ENCODE results near the gene PKP4. TPM values are rescaled to one million over a fixed set of nuclear protein-coding genes. Genes with fewer than 3 reads are reported as not detected.

Gene PKP4
- total and polyA plus RNA-seq, 4 donors = 21.5 to 96.4 (median 32.8) TPM

DNA sequence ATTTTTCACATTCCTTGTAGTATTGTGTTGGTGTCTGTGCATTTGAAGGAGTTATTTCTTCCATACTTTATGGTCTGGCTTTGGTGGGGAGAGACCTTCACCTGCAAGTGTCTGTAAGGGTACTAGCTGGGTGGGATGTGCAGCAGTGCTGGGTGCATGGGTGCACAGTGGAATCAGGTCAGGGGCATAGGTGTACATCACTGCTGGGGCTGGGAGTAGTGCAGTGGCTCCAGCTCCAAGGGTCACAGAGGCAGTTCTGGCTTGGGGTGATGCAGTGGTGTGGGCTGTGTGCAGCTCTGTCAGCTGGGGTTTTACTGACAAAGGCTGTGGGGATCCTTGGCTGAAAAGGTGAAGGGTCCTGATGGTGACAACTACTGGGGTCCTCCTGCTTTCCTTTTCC is 45.0 kb upstream of the PKP4 start:
- Histone ChIP-seq H3K27me3 (ENCODE audit: control insufficient read depth in 3 of 3, insufficient read depth in 3 of 3, low read length in 2 of 3) (no peaks in the 10 kb centered on the region), H3K9ac (ENCODE audit: insufficient read depth in 1 of 2, low read length in 2 of 2) (no peak overlapping the region), H3K27ac (ENCODE audit: low read depth in 1 of 2, low read length in 1 of 2) (no peak overlapping the region), H3K4me3 (no peak overlapping the region), H3K9me3 (ENCODE audit: control insufficient read depth in 4 of 4, insufficient read depth in 3 of 4, low read length in 3 of 4) (peaks cover 2 to 14% (median 4%) of the 10 kb centered on the region in 4 donors), H3K4me1 (ENCODE audit: control insufficient read depth in 5 of 5, insufficient read depth in 5 of 5, low read length in 5 of 5) (peaks cover 0 to 4% (median 0%) of the 10 kb centered on the region in 5 donors), H3K36me3 (ENCODE audit: control insufficient read depth in 4 of 4, insufficient read depth in 4 of 4, low read length in 4 of 4) (no peaks in the 10 kb centered on the region)
- DNase-seq (no peak), ATAC-seq (ENCODE audit: insufficient read depth, low FRiP score) (no peak)
- TF ChIP-seq, protein P1, sequence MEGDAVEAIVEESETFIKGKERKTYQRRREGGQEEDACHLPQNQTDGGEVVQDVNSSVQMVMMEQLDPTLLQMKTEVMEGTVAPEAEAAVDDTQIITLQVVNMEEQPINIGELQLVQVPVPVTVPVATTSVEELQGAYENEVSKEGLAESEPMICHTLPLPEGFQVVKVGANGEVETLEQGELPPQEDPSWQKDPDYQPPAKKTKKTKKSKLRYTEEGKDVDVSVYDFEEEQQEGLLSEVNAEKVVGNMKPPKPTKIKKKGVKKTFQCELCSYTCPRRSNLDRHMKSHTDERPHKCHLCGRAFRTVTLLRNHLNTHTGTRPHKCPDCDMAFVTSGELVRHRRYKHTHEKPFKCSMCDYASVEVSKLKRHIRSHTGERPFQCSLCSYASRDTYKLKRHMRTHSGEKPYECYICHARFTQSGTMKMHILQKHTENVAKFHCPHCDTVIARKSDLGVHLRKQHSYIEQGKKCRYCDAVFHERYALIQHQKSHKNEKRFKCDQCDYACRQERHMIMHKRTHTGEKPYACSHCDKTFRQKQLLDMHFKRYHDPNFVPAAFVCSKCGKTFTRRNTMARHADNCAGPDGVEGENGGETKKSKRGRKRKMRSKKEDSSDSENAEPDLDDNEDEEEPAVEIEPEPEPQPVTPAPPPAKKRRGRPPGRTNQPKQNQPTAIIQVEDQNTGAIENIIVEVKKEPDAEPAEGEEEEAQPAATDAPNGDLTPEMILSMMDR (IDR thresholded peaks at IDR 0.05; ENCODE audit: control extremely low read depth, extremely low read depth) = no peak

DNA sequence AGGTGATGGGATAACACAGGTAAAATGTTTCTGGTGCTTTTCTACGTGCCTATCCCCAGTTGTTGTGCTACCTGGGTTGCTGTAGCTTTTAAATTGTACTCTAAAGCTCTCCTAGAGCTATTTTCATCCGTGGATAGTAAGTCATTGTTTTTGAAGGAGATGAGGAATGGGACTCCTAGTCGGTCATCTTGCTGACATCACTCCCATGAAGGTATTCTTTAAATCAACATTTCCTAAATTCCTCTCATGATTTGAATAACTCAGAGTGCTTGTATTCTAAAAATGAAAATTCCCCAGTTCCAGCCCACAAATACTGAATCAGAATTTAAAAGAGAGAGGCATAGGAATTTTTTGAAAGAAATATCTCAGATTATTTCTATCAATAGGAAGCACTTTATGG is 44.5 kb upstream of the PKP4 start:
- DNase-seq (no peak), ATAC-seq (ENCODE audit: insufficient read depth, low FRiP score) (no peak)
- no peaks in the 10 kb centered on the region for H3K36me3 ChIP-seq (ENCODE audit: control insufficient read depth in 4 of 4, insufficient read depth in 4 of 4, low read length in 4 of 4)
- WGBS, 2 donors = 54 to 76% methylated on average over 3 of the region's 3 CpGs
- no peak overlapping the region for H3K9ac ChIP-seq (ENCODE audit: insufficient read depth in 1 of 2, low read length in 2 of 2)
- H3K27me3 ChIP-seq (ENCODE audit: control insufficient read depth in 3 of 3, insufficient read depth in 3 of 3, low read length in 2 of 3) = no peaks in the 10 kb centered on the region
- TF ChIP-seq, protein P1 (IDR thresholded peaks at IDR 0.05; ENCODE audit: control extremely low read depth, extremely low read depth) = no peak
- peaks cover 0 to 4% (median 0%) of the 10 kb centered on the region in 5 donors for H3K4me1 ChIP-seq (ENCODE audit: control insufficient read depth in 5 of 5, insufficient read depth in 5 of 5, low read length in 5 of 5)
- H3K4me3 ChIP-seq = no peak overlapping the region
- no peak overlapping the region for H3K27ac ChIP-seq (ENCODE audit: low read depth in 1 of 2, low read length in 1 of 2)
- H3K9me3 ChIP-seq (ENCODE audit: control insufficient read depth in 4 of 4, insufficient read depth in 3 of 4, low read length in 3 of 4) = peaks cover 2 to 14% (median 5%) of the 10 kb centered on the region in 4 donors

DNA sequence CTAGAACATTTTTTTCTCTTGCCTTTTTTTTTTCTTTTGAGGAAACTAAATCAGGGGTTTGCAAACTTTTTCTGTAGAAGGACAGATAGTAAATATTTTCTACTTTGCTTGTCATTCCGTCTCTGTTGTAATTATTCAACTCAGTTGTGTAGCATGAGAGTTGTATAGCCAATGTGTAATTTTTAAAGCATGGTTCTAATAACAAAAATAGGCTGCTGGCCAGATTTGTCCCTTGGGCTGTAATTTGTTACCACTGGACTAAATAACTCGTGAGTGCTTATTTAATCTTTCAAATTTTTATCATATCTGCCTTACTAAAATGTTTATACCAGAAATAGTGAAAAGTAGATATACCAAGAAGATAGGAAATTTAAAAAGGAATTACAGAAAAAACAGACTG is 43.2 kb upstream of the PKP4 start:
- 64 to 77% methylated on average over 2 of the region's 2 CpGs for WGBS, 2 donors
- ATAC-seq (ENCODE audit: insufficient read depth, low FRiP score) (no peak), DNase-seq (peak in 1 of 3 donors; percentile 25)
- Histone ChIP-seq H3K4me1 (ENCODE audit: control insufficient read depth in 5 of 5, insufficient read depth in 5 of 5, low read length in 5 of 5) (peaks cover 0 to 8% (median 0%) of the 10 kb centered on the region in 5 donors), H3K27ac (ENCODE audit: low read depth in 1 of 2, low read length in 1 of 2) (no peak overlapping the region), H3K27me3 (ENCODE audit: control insufficient read depth in 3 of 3, insufficient read depth in 3 of 3, low read length in 2 of 3) (no peaks in the 10 kb centered on the region), H3K9ac (ENCODE audit: insufficient read depth in 1 of 2, low read length in 2 of 2) (no peak overlapping the region), H3K4me3 (no peak overlapping the region), H3K9me3 (ENCODE audit: control insufficient read depth in 4 of 4, insufficient read depth in 3 of 4, low read length in 3 of 4) (peaks cover 2 to 14% (median 5%) of the 10 kb centered on the region in 4 donors), H3K36me3 (ENCODE audit: control insufficient read depth in 4 of 4, insufficient read depth in 4 of 4, low read length in 4 of 4) (no peaks in the 10 kb centered on the region)
- TF ChIP-seq, protein P1 (IDR thresholded peaks at IDR 0.05; ENCODE audit: control extremely low read depth, extremely low read depth) = no peak

DNA sequence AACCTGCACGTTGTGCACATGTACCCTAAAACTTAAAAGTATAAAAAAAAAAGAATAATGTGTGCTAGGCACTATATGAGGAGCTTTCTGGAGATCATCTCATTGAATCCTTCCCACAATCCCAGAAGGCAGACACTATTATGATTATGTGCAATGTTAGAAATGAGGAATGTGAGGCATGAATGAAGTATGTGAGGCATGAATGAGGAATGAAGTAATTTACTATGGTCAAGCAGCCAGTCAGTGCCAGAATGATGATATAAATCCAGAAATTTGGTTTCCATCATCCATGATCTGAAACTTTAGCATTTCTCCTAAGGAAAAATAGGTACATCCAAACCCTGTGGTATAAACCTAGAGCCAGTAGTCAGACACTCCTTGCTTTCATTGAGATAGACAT is 42.2 kb upstream of the PKP4 start:
- Histone ChIP-seq H3K4me3 (no peak overlapping the region), H3K27me3 (ENCODE audit: control insufficient read depth in 3 of 3, insufficient read depth in 3 of 3, low read length in 2 of 3) (no peaks in the 10 kb centered on the region), H3K4me1 (ENCODE audit: control insufficient read depth in 5 of 5, insufficient read depth in 5 of 5, low read length in 5 of 5) (peaks cover 0 to 12% (median 0%) of the 10 kb centered on the region in 5 donors), H3K9ac (ENCODE audit: insufficient read depth in 1 of 2, low read length in 2 of 2) (no peak overlapping the region), H3K27ac (ENCODE audit: low read depth in 1 of 2, low read length in 1 of 2) (no peak overlapping the region), H3K9me3 (ENCODE audit: control insufficient read depth in 4 of 4, insufficient read depth in 3 of 4, low read length in 3 of 4) (peaks cover 2 to 14% (median 5%) of the 10 kb centered on the region in 4 donors), H3K36me3 (ENCODE audit: control insufficient read depth in 4 of 4, insufficient read depth in 4 of 4, low read length in 4 of 4) (no peaks in the 10 kb centered on the region)
- ATAC-seq (ENCODE audit: insufficient read depth, low FRiP score) (no peak), DNase-seq (no peak)
- TF ChIP-seq, protein P1 (IDR thresholded peaks at IDR 0.05; ENCODE audit: control extremely low read depth, extremely low read depth) = no peak
- 94 to 95% methylated on average over 1 of the region's 1 CpG for WGBS, 2 donors
